GM21381 (cell line): ENCODE results near the gene NUDT1.

Source experiments
- ATAC-seq: cut with Tn5 transposase; IDR thresholded peaks from one replicate; pipeline ENCODE4 v1.9.1; 2021; ENCODE audit warnings: mild to moderate bottlenecking, moderate library complexity; ENCODE audit not compliant: unreplicated experiment

NUDT1 gene

DNA sequence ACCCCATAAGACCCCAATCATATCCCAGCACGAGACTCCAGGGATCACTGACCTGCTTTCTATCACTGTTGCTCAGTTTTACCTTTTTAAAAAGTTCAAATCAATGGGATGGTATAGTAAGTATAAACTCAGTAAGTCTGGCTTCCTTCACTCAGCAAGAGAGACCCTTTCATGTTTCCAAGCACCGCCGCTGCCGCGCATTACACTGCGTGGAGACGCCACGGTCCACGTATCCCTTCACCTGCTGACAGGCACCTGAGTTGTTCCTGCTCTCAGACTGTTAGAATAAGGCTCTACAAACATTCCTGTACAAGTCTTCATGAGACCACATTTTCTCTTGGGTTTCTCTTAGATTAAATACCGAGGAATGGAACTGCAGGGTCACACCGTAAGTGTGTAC is 37.6 kb upstream of the NUDT1 start:
- ATAC-seq, result no peak

DNA sequence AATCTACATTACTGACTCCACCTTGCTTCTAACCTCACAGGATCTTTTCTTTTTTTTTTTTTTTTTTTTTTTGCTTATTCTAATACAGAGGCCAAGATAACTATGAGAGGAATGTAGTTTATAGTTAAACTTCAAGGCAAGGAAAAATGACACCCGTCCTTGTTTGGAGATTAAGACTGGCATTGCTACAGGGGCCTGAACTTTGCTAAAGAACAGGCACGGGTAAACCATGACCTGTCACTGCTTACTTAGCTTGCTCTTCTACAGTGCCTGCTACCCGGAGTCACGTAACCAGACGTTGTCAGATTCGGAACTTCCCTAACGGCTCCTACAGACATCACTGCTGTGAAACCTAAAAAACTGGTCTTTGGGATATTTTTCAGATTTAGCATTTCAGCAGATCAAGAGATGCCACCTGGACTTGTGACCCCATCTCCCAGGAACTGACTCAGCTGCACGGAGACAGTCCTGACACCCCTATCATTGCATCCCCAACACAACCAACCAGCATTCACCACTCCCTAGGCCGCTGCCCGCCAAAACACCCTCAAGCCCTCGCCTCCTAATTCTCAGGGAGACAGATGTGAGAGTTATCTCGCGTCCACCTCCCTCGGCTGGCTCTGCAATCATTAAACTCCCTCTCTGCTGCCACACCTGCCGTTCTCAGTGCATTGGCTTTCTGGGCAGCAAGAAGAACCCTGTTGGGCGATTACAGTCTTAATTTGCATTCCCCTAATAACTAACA is 36.8 kb upstream of the NUDT1 start:
- ATAC-seq, result no peak

DNA sequence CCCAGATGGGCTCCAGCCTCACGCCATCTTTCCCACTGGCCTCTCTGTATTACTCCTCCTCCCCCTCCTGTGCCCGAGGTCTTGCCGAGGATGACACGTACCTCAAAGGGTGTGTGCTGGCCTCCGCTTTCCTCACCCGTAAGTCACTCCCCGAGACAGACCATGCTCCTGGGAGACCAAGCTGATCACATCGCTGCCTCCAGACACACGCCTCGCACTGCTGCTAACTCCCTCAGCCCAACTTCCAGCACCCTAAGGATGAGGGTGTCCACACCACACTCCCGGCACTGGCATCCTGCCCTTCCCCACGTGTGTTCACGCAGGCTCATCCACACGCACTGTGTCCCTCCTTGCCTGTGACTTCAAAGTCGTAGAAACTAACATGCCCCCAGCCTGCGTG is 33.3 kb upstream of the NUDT1 start:
- no peak for ATAC-seq

DNA sequence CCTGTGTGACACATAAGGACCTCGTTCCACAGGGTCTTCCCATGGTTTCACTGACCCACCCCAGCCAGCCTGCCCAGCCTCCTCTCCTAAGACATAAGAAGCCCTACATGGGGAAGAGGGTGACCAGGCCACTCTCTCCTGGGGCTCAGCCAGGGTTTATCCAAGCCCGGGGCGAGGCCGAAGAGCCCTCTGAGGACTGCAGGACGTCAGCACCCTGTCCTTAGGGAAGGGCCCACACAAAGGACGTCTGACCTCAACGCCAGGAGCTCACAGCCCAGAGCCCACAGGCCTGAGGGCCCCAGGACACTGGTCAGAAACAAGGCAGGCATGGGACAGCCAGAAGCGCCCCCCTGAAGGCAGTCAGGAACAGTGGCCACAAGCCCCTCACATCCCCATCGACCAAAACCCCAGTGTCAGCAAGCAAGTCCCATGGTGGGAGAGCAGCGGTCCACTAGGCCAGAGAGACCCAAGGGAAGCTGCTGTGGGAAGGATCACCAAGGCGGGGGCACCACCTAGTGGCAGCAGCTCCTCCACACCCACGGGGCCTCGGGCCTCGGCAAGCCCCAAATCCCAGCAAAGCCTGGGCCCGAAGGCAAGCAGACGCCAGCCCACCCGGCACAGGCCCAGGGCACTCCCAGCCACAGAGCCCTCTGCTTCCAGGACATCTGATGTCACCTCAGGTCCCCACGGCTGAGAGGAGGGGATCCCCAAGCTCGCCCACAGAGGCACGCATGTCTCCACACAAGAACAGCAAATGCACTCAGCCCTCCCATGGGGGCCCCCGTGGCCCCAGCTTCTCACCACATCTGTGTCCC is 32.7 kb upstream of the NUDT1 start:
- peak; percentile 56 for ATAC-seq

DNA sequence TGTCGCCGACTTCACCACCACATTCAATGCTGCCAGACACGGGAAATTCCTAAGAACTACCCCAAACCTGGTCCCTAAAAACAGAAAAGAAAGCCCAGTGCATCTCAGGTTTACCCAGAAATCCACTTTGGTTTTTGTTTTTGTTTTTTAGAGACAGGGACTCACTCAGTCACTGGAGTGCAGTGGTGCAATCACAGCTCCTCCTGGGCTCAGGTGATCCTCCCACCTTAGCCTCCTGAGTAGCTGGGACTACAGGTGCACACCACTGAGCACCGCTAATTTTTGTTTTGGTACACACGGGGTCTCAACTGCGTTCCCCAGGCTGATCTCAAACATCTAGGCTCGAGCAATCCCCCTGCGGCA is 32.1 kb upstream of the NUDT1 start:
- no peak for ATAC-seq

DNA sequence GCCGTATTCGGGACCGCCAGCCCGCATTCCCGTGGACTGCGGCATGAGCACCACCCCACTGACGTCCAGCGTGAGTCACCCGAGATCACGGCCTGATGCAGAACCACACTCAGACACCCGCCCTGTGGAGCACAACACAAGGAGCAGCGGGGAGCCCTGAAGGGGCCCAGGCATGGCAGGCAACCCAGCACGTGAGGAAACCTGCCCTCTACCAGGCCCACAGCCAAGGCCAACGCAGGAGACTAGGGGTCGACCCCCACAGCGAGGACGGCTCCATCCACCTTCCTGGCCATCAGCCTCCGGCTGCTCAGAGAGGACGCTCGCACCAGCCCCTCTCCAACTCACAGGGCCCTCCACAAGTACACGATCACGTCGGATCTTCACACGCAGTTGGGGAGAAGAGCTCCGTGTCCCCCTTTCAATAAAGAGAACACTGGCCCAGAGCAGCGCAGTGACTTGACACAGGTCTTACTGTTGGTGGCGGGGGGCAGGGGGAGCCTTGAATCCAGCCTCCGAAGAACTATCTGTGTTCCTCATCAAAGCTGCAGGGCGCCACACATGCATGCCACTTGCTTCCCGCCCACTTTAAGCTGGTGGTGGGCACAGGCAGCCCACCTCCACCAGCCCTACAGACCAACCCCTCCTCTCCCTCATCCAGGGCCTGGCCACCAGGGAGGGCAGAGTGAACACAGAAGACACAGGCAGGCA is 31.3 kb upstream of the NUDT1 start:
- ATAC-seq, result no peak

DNA sequence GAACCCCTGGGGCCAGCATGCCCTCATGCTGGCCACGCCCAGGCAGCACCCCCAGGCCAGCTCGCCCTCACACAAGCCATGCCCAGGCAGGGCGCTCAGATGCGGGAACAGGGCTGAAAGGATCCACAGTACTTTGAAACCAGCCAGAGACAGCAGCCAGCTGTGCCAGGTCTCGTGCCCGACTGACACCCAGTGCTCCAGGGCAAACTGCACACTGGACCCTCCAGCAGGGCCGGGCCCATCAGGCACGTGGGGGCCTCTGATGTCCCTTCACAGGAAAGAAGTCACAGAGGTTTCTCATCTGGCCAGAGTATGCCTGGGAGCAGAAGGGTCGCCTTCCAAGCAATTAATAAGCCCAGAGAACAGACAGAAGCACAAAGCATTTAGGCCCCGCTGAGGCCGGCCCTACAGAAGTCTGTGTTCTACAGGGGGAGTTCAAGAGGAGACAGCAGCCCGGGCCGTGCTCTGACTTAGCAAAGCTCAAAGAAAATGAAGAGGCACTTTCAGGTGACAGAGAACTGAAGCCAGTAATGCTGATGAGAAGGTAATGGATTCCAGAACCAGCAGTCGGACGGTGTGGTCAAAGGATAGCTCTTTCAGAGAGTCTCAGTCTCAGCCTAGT is 30.7 kb upstream of the NUDT1 start:
- no peak for ATAC-seq

DNA sequence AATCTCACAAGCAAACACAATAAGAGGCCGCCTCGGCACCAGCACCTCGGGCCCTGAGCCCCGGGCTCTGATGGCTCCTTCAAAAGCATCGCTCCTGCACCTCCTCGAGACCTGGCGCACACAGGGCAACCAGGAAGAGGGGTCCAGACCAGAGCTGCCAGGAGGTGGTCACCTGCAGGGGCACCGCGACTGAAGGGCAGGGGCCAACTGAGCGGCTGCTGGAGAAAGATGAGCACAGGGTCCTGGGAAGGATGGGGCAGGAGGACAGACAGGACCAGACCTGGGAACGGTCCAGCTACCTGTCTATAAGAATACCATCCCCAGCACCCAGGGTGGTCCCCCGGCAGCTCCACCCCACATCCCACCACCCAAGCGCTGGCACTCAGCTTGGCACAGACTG is 30.1 kb upstream of the NUDT1 start:
- no peak for ATAC-seq

DNA sequence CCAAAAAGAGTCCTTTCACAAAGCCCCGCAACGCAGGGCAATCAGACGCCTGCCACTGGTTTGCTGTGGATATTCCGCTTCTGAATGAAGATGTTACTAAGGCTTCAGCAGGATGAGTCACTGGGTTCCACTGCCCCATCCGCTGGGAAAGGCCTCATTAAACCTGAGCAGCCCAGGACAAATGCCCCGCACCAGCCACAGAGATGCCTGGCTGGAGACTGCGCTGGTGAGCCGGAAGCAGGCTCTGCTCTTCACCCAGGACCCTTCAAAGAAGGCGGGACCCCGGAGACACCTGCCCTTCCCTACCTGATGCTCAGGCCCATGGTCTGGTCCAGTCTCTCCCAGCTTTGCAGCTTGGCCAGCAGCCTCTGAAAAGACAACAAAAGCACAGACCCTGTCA is 29.1 kb upstream of the NUDT1 start:
- no peak for ATAC-seq

DNA sequence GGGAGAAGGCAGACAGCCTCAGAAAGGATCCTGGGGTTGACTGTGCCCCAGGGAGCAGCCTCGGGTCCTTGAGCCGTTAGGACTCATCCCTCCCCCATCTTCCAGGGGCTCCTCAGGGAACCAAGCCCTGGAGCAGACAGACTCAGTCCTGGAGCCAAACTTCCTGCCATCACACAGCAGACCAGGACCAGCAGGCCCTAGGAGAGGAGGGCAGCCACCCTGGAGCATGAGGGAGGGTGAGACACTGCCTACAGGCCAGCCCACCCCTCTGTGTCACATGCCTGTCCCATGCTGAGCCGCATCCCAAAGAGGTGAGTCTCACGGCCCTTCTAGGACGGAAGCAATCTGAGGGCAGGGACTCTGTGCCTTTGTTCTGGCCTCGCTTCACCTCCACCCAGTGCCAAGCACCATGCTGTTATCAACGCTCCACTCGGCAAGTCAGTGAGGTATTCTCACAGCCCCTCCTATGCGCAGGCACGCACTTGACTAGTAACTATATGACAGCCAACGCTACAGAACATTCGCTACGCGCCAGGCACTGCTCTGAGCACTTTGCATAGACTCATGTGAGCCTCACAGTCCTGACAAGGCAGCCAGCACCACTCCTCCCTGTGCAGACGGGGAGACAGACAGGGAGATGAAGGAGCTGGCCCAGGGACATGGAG is 28.3 kb upstream of the NUDT1 start:
- ATAC-seq, result no peak

DNA sequence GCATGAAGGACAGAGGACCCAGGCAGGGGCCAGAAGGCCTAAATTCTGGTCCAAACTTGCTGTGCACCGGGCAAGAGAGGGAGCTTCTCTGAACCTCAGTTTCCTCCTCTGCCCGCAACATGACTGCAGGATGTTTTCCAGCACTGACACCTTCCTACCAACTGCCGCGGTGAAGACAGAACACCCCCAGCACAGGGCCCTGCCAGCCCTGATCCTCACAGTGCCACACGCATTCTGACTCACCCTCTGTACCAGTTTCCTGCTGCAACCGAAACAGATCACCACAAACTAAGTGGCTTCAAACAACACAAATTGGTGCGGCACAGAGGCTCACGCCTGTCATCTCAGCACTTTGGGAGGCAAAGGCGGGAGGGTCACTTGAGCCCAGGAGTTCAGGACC is 27.4 kb upstream of the NUDT1 start:
- ATAC-seq, result no peak

DNA sequence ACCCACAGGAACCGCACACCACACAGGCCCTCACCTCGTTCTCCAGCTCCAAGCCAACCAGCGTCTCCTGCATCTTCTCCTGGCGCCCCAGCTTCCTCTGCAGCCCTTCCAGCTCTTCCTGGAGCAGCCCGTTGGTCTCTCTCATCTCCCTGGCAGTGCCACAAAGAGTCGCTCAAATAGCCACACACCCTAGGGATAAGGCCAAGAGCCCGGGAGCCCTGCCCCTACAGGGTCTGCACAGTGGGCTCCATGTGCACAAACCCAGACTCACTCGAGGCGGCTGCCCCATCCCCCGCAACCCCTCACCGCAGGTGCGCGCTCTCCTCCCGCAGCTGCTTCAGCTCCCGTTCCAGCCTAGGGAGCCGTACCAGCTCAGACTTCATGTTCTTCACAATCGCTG is 26.2 kb upstream of the NUDT1 start:
- no peak for ATAC-seq

DNA sequence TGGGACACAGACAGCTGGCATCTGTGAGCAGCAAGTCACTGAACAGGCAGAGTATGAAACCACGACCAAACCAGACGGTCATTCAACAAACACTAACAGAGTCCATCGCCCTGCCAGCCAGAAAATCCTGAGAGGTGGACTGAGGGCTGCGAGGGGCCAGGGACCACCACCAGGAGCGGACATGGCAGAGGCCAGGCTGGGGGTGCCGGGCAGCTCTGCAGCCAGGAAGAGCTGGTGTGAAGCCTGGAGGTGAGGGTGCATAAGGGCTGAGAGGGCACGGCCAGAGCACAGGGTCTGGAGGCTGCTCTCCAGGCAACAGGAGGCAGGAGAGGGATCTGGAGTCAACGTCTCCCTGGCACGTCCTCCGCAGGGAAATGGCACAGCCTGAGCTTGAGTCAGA is 24.8 kb upstream of the NUDT1 start:
- ATAC-seq, result no peak

DNA sequence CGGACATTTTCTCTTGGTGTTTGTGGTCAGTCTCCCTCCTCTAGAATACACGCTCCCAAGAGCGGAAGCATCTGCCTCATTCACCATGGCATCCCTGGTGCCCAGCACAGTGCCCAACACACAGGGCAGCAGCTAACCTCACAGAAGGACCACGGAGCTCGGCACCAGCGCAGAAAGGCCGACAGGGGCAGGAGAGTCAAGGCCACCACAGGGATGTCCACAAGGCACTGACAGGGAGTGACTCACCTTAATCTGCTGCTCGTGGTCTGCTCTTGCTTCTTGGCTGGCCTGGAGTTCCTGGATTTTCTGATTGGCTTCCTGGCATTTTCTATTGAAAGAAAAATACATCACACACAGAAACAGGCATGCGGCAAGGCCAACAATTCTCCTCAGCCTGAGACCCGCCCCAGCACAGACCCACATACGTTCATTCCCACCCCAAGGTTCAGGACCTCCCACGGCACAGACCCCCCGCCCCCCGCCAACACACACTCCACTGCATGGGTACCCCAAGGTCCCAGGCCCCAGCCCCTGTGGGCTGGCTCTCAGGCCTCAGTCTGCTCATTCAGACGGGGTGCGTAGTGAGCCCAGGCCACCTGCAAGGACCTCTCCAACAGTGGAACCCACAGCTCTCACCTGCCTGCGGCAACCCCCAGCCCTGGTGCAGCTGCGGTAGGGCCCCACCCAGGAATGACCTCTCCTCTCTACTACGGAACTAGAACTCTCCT is 24.1 kb upstream of the NUDT1 start:
- ATAC-seq, result no peak

DNA sequence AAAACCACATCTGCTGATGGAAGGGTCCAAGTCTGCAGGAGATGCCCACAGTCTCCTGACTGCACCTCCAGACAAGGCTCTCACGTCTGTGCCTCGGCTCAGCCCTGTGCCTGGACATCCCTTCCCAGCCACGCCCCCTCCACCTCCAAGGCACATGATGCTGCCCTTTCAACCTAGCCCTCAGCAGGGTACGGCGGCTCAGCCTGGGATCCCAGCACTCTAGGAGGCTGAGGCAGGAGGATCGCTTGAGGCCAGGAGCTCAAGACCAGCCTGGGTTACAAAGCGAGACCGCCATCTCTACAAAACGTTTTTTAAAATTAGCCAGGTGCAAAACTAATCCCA is 23.6 kb upstream of the NUDT1 start:
- ATAC-seq, result no peak

DNA sequence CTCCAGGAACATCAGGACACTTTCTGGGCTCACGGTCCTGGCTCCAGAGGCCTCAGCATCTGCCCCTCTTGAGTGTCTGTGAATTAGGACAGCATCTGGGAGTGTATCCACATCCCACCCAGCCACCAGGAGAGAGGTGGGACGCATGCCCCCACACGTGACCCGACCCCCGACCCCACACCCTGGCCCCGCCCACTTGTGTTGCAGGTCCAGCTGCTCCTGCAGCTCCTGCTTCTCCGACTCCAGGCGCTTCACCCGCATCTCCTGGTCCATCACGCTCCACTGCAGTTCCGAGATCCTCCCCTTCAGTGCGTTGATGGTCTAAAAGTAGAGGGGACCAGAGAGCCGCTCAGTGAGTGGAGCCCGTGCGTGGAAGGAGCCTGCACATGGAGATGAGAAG is 22.9 kb upstream of the NUDT1 start:
- no peak for ATAC-seq

DNA sequence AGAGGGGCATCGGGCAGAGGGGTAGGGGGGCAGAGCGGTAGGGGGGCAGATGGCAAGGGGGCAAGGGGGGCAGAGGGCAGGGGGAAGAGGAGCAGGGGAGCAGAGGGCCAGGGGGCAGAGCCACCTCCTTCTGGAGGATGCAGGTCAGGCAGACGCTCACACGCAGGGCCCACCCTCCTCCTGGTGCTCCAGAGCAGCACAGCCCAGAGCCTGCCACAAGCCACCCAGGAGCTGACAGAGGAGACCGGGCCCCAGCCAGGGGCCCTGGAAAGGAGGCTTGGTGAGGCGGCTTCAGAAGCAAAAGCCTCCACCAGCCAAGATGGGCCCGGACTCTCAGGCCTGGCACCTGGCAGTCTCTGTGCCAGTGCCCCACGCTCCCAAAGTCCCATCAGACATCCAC is 22.4 kb upstream of the NUDT1 start:
- no peak for ATAC-seq

DNA sequence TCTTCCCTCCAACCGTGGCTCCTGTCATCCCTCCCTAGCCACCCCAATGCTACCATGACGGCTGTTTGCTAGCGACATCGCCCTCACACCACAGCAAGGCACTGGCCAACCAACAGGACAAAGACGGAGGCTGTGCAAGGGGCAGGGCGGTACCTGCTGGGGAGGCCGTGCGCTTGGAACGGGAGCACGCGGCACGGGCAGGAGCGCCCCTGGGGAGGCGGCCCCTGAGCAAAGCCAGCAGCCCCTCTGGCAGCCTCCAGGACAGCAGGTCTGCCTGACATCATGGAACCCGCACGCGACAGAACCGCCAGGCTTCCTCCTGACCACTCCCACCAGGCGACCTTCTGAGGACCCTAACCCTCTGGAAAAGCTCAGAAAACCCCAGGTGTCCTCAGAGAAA is 22.0 kb upstream of the NUDT1 start:
- no peak for ATAC-seq

DNA sequence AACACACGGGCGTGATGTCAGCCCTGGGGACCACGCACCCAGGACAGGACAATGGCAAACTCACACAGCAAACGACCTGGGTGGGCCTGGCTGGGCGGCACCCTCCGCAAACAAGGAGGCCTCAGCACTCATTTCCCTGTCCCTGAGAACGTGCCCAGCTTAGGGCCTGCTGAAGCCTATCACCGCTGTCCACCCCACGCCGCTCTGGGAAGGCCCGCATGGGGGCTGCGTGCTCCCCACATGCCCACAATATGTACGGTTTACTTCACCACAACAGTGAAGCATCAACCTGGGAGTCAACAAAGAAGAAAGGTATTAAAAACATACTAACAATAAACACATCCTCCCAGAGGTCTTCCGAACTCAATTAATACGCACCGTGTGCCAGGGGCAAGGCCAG is 21.5 kb upstream of the NUDT1 start:
- ATAC-seq, result no peak

DNA sequence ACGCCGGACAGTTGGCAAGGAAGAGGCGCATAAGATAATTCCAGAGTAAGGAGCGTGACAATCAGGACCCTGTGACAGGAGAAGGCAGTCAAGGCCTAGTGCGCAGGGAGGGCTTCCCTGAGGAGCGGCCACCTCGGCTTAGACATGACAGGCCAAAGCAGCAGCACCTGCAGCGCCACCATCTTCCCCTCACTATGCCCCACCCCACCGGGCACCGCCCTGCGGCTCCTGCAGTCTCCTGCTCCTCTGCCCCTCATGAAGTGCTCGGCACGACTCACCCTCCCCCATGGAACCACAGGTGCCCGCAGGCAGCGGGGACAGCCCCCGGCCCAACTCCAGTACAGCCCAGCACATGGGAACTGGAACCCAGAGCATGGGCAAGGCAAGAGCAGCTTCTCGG is 21.1 kb upstream of the NUDT1 start:
- no peak for ATAC-seq

DNA sequence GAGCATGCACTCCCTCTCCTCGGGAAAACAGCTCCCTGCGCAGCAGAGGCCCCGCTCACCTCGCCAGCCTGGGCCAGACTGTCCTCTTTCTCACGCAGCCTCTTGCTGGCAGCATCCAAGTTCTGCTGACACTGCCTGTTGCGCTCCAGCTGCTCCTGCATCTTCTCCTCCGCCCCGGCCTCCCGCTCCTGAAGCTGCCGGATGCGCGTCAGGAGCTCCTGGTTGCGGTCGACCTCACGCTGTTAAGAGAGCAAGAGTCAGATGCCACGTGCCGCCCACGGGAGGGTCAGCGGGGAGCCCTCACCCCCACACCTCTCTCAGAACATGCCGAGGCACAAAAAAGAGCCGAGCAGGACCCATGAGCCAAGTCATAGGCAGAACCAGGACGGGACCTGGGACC is 19.5 kb upstream of the NUDT1 start:
- ATAC-seq, result no peak
